Fibroblast of peridontal ligament (primary cell): ENCODE measurements around the gene L3MBTL3.

Experiments
- DNase-seq: peaks from one replicate; pipeline ENCODE4 v3.0.0-alpha.2; 2010; ENCODE audit errors: extremely low read depth

Gene L3MBTL3

DNA sequence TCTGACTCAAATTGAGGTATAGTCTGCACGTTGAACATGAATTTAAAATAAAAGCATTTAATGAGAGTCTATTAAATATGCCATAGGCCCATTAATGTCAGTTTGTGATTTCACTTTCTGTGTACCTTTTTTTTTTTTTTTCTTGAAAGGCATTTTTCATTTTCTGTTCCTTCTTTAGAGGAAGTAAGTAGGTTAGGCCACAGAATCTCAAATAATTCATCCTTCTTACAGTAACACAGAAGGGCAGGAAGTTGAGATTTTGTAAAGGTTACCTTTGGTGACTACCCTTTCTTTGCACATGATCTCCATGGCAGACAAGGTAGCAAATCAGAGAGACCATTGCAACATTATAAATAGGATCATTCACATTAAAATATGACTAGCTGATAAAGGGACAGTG lies 9.6 kb downstream of the L3MBTL3 start:
- DNase-seq = no peak

- no peak for DNase-seq
These were observed 10.8 kb downstream of the L3MBTL3 start for GRCh38 chr6:130029163-130029562.

GRCh38 chr6:130032758-130033340 lies 14.5 kb downstream of the L3MBTL3 start:
- no peak for DNase-seq

- DNase-seq = no peak
These were observed 15.6 kb downstream of the L3MBTL3 start for GRCh38 chr6:130033949-130034348.

GRCh38 chr6:130034378-130035146 lies 16.2 kb downstream of the L3MBTL3 start:
- DNase-seq = peak; percentile 32

DNA sequence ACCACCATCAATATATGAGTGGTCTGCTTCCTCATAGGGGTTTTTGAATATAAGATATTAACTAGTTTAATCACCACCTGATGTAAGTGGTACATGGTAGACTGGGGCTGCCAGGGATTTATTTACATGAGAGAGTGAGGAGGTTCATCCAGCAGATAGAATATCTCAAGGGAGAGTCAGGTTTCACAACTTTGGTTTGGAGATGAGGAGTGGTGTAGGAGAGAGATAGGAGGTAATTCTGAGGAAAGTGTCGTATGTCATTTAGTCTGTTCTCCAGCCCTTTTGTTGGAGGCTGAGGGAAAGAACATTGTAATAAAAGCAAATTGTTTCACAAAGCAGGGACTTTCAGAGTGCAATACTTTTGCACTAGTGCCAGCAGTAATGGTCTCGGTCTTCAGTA lies 16.8 kb downstream of the L3MBTL3 start:
- no peak for DNase-seq

DNA sequence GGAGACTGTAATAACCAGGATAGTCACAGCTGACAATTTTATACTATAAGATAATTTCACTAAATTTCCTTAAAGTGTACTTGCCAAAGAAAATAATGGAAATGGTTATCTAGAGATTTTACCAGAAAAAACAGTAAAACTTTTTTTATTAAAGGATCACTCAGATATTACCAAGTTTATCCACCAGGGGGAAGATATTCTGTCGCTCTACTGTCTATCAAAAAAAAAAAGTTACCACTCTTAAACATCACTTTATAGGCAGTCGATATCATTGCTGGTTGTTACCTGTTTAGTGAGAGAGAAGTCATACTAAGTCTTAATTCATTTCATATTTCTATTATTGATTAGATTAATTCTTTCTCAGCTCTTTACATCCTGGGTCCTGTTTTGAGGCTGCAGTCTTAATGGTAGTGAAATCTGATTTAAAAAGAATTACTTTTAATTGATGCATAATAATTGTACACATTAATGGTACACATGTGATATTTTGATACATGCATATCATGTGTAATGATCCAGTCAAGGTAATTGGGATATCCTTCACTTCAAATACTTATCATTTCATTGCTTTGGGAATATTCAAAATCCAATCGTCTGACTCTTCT lies 18.9 kb downstream of the L3MBTL3 start:
- peak; percentile 31 for DNase-seq

GRCh38 chr6:130041594-130041993 lies 23.2 kb downstream of the L3MBTL3 start:
- no peak for DNase-seq

GRCh38 chr6:130043344-130043743 lies 25.0 kb downstream of the L3MBTL3 start:
- no peak for DNase-seq

DNA sequence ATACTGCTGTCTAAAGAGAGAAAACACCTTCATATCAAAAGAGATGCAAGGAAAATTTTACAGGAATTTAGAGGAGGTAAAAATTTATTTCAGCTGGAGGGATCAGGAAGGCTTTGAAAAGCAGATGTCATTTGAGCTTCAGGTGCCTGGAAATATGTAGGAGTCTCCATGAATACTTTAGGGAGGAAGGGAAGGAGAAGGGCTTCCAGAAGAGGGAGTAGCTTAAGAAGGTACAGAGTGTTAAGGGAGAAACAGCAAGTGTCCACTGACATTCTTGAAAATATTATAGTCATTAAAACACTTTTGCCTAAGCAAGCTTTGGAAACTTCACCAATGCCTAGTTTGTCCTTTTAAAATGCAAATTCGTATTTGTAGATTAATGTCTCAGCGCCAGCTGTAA lies 27.2 kb downstream of the L3MBTL3 start:
- no peak for DNase-seq

GRCh38 chr6:130046671-130047070 lies 28.3 kb downstream of the L3MBTL3 start:
- DNase-seq = no peak

- DNase-seq = no peak
These were observed 29.0 kb downstream of the L3MBTL3 start for GRCh38 chr6:130047088-130047995.

GRCh38 chr6:130050230-130050629 lies 31.8 kb downstream of the L3MBTL3 start:
- DNase-seq = peak; percentile 78

DNA sequence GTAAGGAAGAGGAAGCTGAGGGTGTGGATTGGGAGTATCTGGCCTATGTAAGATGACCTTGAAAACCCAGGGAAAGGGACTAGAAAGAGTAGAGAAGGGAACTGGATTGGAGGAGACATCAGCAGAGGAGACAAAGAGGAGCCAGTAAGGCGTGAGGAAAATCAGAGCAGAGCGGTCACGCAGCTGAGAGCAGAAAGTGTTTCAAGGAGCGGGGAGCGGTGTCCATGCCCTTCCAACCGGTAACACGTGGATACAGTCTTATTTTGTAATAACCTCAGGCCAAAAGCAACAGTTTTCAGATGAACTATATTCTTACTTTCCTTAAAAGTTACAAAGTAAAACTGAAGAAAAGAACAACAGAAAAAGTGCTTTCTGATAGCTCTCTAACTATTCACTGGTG lies 36.3 kb downstream of the L3MBTL3 start:
- DNase-seq = no peak

GRCh38 chr6:130055271-130055670 lies 36.9 kb downstream of the L3MBTL3 start:
- DNase-seq = no peak

DNA sequence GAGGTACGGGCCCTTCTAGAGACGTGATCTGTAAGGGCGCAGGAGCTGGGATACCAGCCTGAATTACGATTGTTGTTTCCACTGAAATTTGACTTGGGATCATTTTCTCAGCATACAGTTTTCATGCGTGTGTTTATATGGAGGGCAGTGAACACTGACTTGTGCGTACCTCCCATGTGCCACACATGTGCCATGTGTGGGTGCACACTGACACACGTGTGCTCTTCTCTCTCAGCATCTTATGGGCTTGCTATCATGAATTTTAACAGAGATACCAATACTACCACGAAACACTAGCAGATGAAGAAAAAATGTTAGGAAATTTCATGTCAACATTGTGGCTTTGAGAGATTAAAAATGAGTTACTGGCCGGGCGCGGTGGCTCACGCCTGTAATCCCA lies 39.1 kb downstream of the L3MBTL3 start:
- DNase-seq = no peak

GRCh38 chr6:130063806-130064205 lies 45.4 kb downstream of the L3MBTL3 start:
- DNase-seq = no peak

DNA sequence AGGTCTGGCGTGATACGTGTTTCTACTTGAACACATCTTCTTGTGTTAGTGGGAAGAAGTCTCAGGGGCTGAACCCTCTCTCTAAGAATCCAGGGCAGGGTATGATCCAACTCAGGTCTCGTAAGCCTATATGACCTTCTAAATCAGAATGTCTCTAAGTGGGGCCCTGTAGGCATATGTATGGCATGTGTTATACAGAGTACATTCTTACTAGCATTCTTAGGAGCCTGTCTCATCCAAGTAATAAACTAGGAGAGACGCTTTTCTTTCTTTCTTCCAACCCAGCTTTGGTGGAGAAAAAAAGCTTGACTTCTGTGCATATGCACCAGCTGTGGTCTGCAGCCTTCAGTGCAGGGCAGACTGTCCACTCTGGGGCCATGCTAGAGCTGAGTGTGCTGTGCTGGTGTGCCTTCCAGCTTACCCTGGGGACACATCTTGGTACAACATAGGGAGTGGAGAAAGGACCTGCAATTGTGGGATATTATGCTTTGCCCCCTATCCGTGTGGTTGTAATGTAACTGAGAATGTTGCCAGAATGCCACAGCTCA lies 47.3 kb downstream of the L3MBTL3 start:
- DNase-seq = no peak

- no peak for DNase-seq
These were observed 51.1 kb downstream of the L3MBTL3 start for GRCh38 chr6:130069485-130069884.

DNA sequence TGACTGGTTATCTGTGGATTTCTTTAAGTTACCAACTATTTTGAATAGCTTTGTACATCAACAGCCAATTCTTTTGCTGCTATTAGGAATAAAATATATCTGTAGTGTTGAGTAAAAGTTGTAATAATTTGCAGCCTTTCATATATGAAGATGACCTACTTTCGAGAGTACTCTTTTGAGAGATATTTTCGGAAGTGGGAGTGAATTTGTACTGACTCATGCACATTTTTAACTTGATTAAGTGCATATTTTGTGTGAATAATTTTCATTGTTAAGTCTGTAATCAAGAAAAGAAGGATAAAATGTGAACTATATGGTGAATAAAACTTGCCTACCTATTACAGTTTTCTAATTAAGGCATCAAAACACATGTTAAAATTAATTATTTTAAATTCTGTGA lies 51.9 kb downstream of the L3MBTL3 start:
- no peak for DNase-seq

DNA sequence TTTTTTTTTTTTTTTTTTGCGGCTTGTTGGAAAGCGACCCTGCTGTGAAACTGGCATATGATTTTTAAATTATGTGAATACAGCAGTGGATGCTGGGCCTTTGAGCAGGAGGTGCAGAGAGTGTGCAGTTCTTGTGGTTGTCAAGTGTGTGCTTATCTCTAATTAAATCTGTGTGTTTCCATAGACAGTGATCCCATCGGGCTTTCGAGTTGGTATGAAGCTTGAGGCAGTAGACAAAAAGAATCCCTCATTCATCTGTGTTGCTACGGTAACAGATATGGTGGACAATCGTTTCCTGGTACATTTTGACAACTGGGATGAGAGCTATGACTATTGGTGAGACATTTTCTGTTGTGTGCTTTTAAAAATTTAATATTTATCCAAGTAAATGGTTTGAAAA lies 52.4 kb downstream of the L3MBTL3 start:
- no peak for DNase-seq
